ENCODE data around the gene EXD3.

EXD3 gene

GRCh38 chr9:137280474-137281344, 142.3 kb downstream of the EXD3 start:
- TF ChIP-seq CTCF (conservative IDR thresholded peaks at IDR 0.05; ENCODE audit: low read depth) = no peak
- POLR2A ChIA-PET (ENCODE audit: low non-redundant PET) = interaction anchor here (0.6 kb wide), 1 partner anchor 21 kb away, joined by 5 read pairs; the partner anchor contains the start of gene NRARP
- CTCF ChIA-PET = interaction anchor here (0.6 kb wide), 1 partner anchor 9 kb away, joined by 4 read pairs; no protein-coding TSS in a partner anchor
- no peak for DNase-seq (ENCODE audit: low spot score)
- peak overlapping the region; percentile 94 for H3K27ac ChIP-seq

- ChIA-PET CTCF (interaction anchor here (0.6 kb wide), 1 partner anchor 8 kb away, joined by 4 read pairs; no protein-coding TSS in a partner anchor), POLR2A (ENCODE audit: low non-redundant PET) (interaction anchor here (0.6 kb wide), 2 partner anchors 22 to 145 kb away, joined by 3 to 5 read pairs; partner anchors contain the start of gene NRARP)
- H3K27ac ChIP-seq = peak overlapping the region; percentile 94
- DNase-seq (ENCODE audit: low spot score) = no peak
- no peak for TF ChIP-seq CTCF (conservative IDR thresholded peaks at IDR 0.05; ENCODE audit: low read depth)
Measured at GRCh38 chr9:137279741-137280473, 143.1 kb downstream of the EXD3 start.

GRCh38 chr9:137278721-137279711, 143.9 kb downstream of the EXD3 start:
- TF ChIP-seq CTCF (conservative IDR thresholded peaks at IDR 0.05; ENCODE audit: low read depth) = no peak
- POLR2A ChIA-PET (ENCODE audit: low non-redundant PET) = interaction anchor here (0.6 kb wide), 1 partner anchor 146 kb away, joined by 3 read pairs; no protein-coding TSS in a partner anchor
- CTCF ChIA-PET = no interaction called here
- H3K27ac ChIP-seq = peak overlapping the region; percentile 94
- DNase-seq (ENCODE audit: low spot score) = no peak

- POLR2A ChIA-PET (ENCODE audit: low non-redundant PET) = interaction anchor here (1.0 to 1.7 kb wide), 5 partner anchors 8 to 37 kb away, joined by 3 to 9 read pairs (median 5); partner anchors contain the start of gene TUBB4B
- DNase-seq (ENCODE audit: low spot score) = no peak
- CTCF ChIA-PET = interaction anchor here (0.6 to 2.2 kb wide), 6 partner anchors 16 to 174 kb away, joined by 3 to 13 read pairs (median 3); partner anchors contain the start of gene NRARP
- no peak for TF ChIP-seq CTCF (conservative IDR thresholded peaks at IDR 0.05; ENCODE audit: low read depth)
- peak overlapping the region; percentile 94 for H3K27ac ChIP-seq
Measured at GRCh38 chr9:137278061-137278701, 144.8 kb downstream of the EXD3 start.

DNA sequence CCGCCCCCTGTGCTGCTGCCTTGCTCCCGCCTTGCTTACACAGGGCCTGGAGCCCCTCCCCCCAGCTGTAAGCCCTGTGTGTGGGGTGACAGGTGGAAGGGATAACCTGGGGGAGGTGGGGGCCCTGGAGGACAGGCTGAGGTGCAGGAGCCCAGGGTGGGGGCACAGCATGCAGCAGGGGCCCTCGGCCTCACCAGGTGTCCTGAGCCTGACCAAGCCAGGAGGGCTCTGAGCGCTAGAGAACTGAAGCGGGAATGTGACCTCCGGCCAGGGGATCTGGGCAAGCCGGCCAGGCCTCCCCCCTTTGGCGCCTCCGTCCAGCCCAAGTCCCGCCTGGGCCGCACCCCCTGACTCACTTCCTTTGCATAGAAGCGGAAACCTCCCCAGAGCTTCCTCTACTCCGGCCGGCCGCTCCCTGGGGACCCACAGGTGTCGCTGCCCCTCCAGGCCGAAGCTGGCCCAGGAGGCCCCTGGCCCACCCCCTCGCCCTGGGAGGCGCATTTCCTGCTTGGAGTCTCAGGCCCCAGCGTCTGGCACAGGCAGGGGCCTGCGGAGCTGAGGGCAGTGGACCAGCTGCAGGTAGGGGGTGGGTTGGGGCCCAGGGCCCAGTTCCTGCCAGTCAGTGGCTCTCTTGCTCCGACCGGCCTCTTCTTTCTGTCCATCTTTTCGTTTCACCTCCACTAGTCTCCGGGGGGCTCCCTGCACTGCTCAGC, 145.5 kb downstream of the EXD3 start, which contains the start of gene TOR4A:
Gene TOR4A (plus strand): TSS at position 398 of the 713 bp plus-strand sequence. CDS start 964 bp downstream, outside the sequence.
- CTCF ChIA-PET = interaction anchor here (0.6 to 2.2 kb wide), 9 partner anchors 8 to 173 kb away, joined by 3 to 13 read pairs (median 3); partner anchors contain the start of gene NRARP
- H3K27ac ChIP-seq = peak within 1 kb of the TSS; percentile 94
- POLR2A ChIA-PET (ENCODE audit: low non-redundant PET) = interaction anchor here (0.6 to 1.7 kb wide), 6 partner anchors 9 to 300 kb away, joined by 3 to 9 read pairs (median 4); partner anchors contain the start of gene TUBB4B
- peak; percentile 73 for TF ChIP-seq CTCF (conservative IDR thresholded peaks at IDR 0.05; ENCODE audit: low read depth)
- peak; percentile 97 for DNase-seq (ENCODE audit: low spot score)

All from RWPE1 (cell line).